Aorta (tissue), 5 donors: ENCODE data around the gene LTO1. TPM values are rescaled to one million over a fixed set of nuclear protein-coding genes. Genes with fewer than 3 reads are reported as not detected.
A peak's percentile ranks its signal among the peaks of the same experiment; 100 is the strongest.

Experiments
- ATAC-seq: fragments of 200-7000 bp; cut with Tn5 transposase; one replicate; pipeline ENCODE4 v1.9.1; 2022; ENCODE audit warnings: moderate library complexity; ENCODE audit not compliant: low FRiP score
- DNase-seq, 2 donors: peaks; one replicate each; pipeline ENCODE4 v3.0.0-alpha.2; 2020
- H3K27ac ChIP-seq, 2 donors: one replicate each; pipeline ENCODE4 v1.5.1; 2013; ENCODE audit warnings: low read length in 2 of 2, mild to moderate bottlenecking in 2 of 2, moderate library complexity in 2 of 2, control low read depth in 1 of 2, inconsistent platforms in 1 of 2, low read depth in 1 of 2
- H3K27me3 ChIP-seq, 2 donors: one replicate each; pipeline ENCODE4 v1.6.1; 2013; ENCODE audit warnings: control low read depth in 1 of 2, low read length in 1 of 2, mild to moderate bottlenecking in 1 of 2, moderate library complexity in 1 of 2; ENCODE audit not compliant: insufficient read depth in 2 of 2, control insufficient read depth in 1 of 2
- H3K36me3 ChIP-seq, 2 donors: one replicate each; pipeline ENCODE4 v1.6.1; 2013; ENCODE audit warnings: control low read depth in 1 of 2, low read length in 1 of 2, mild to moderate bottlenecking in 1 of 2; ENCODE audit not compliant: insufficient read depth in 2 of 2, control insufficient read depth in 1 of 2
- H3K4me1 ChIP-seq, 2 donors: one replicate each; pipeline ENCODE4 v1.6.1; 2013; ENCODE audit warnings: low read length in 2 of 2, control low read depth in 1 of 2, mild to moderate bottlenecking in 1 of 2, moderate library complexity in 1 of 2; ENCODE audit not compliant: insufficient read depth in 2 of 2, control insufficient read depth in 1 of 2
- H3K4me3 ChIP-seq, 2 donors: one replicate each; pipeline ENCODE4 v1.5.1; 2013; ENCODE audit warnings: low read length in 2 of 2, control low read depth in 1 of 2, mild to moderate bottlenecking in 1 of 2
- H3K9me3 ChIP-seq: one replicate; pipeline ENCODE4 v1.6.1; 2013; ENCODE audit warnings: mild to moderate bottlenecking, low read length; ENCODE audit not compliant: control insufficient read depth
- WGBS, 2 donors: extraction: QIAGEN DNeasy Blood & Tissue Kit; methylation state at CpG; one replicate each; pipeline ENCODE4 v1.1.7; 2013; 5-methylcytosine and 5-hydroxymethylcytosine counted together
- intact Hi-C, 2 donors: fragments of 100-400 bp; cut with DNase I; formaldehyde crosslinking; loops; one replicate each; pipeline versions ENCODE4 v1.14.2 to v1.15.0; 2022
- polyA plus RNA-seq, 2 donors: library from polyadenylated mRNA; stranded (reverse); fragments of 200-250 nt; gene quantifications; one replicate each; pipeline ENCODE4 v1.2.3, GENCODE V29; 2013
- total RNA-seq, 2 donors: library from RNA; stranded (reverse); fragmentation: NEBNext Ultra II Directional; extraction: Animal tissue kit (Norgen Biotek cat#: 25700); gene quantifications; one replicate each; pipeline ENCODE4 v1.2.1, GENCODE V29; 2021
- donor health status: healthy with polysubstance abuse.
- donor health status: Bipolar disorder and iron deficiency.
- donor health status: DM: no; HTN: no; CAD: no.
- donor health status: DM: no; HTN: no; CAD: no.
- donor health status: DM: yes; HTN: yes; CAD: no.

LTO1 gene
- total and polyA plus RNA-seq, 4 donors, result 4.6 to 34.5 (median 26.6) TPM

GRCh38 chr11:69674267-69674885 lies 777 bp downstream of the LTO1 start:
- DNase-seq (peak in 1 of 2 donors; percentile 81), ATAC-seq (peak; percentile 3)
- Histone ChIP-seq H3K27me3 (no peaks in the 10 kb centered on the region), H3K27ac (peak overlapping the region in 1 of 2 donors; percentile 11), H3K36me3 (peaks cover 0 to 2% of the 10 kb centered on the region in 2 donors), H3K4me3 (peak overlapping the region; percentile 52 to 92), H3K9me3 (no peaks in the 10 kb centered on the region), H3K4me1 (no peaks in the 10 kb centered on the region)
- intact Hi-C loops, result no loop called here
- WGBS, 2 donors, result 16 to 17% methylated on average over 18 of the region's 18 CpGs

- no peaks in the 10 kb centered on the region for H3K4me1 ChIP-seq
- WGBS, 2 donors, result 89 to 90% methylated on average over 10 of the region's 10 CpGs
- peaks cover 0 to 6% of the 10 kb centered on the region in 2 donors for H3K36me3 ChIP-seq
- DNase-seq (peak in 1 of 2 donors; percentile 54), ATAC-seq (no peak)
- no peak overlapping the region for H3K27ac ChIP-seq
- H3K27me3 ChIP-seq, result no peaks in the 10 kb centered on the region
- intact Hi-C loops, result loop anchor here in 1 of 2 donors (2.0 kb wide), 1 partner anchor 571 kb away; no protein-coding TSS in a partner anchor
- no peak overlapping the region for H3K4me3 ChIP-seq
- no peaks in the 10 kb centered on the region for H3K9me3 ChIP-seq
These were observed 3.3 kb downstream of the LTO1 start for GRCh38 chr11:69671734-69672465.

- intact Hi-C loops, result loop anchor here in 1 of 2 donors (2.0 kb wide), 1 partner anchor 570 kb away; no protein-coding TSS in a partner anchor
- Histone ChIP-seq H3K4me1 (no peaks in the 10 kb centered on the region), H3K9me3 (no peaks in the 10 kb centered on the region), H3K4me3 (no peak overlapping the region), H3K27me3 (no peaks in the 10 kb centered on the region), H3K36me3 (peaks cover 0 to 10% of the 10 kb centered on the region in 2 donors), H3K27ac (no peak overlapping the region)
- peak; percentile 87 to 96 for DNase-seq
- peak; percentile 86 for ATAC-seq
- WGBS, 2 donors, result 21 to 25% methylated on average over 17 to 18 of the region's 18 CpGs
These were observed 4.9 kb downstream of the LTO1 start for GRCh38 chr11:69670158-69670845.

- Histone ChIP-seq H3K9me3 (no peaks in the 10 kb centered on the region), H3K4me1 (no peaks in the 10 kb centered on the region), H3K4me3 (no peak overlapping the region), H3K27me3 (no peaks in the 10 kb centered on the region), H3K36me3 (peaks cover 0 to 10% of the 10 kb centered on the region in 2 donors), H3K27ac (no peak overlapping the region)
- peak in 1 of 2 donors; percentile 68 for DNase-seq
- no peak for ATAC-seq
- intact Hi-C loops, result loop anchor here in 1 of 2 donors (2.0 kb wide), 1 partner anchor 569 kb away; no protein-coding TSS in a partner anchor
- 88 to 92% methylated on average over 19 of the region's 19 CpGs for WGBS, 2 donors
These were observed 5.7 kb downstream of the LTO1 start for GRCh38 chr11:69669486-69669885.

GRCh38 chr11:69667619-69668604 lies 7.2 kb downstream of the LTO1 start:
- 88 to 89% methylated on average over 26 of the region's 26 CpGs for WGBS, 2 donors
- Histone ChIP-seq H3K36me3 (peaks cover under 1 to 10% of the 10 kb centered on the region in 2 donors), H3K4me3 (no peak overlapping the region), H3K4me1 (no peaks in the 10 kb centered on the region), H3K9me3 (no peaks in the 10 kb centered on the region), H3K27ac (no peak overlapping the region), H3K27me3 (no peaks in the 10 kb centered on the region)
- no peak for ATAC-seq
- no peak for DNase-seq
- intact Hi-C loops, result loop anchor here in 1 of 2 donors (2.0 kb wide), 1 partner anchor 567 kb away; no protein-coding TSS in a partner anchor

GRCh38 chr11:69666752-69667536 lies 8.2 kb downstream of the LTO1 start:
- no peaks in the 10 kb centered on the region for H3K4me1 ChIP-seq
- intact Hi-C loops, result no loop called here
- no peaks in the 10 kb centered on the region for H3K9me3 ChIP-seq
- ATAC-seq, result no peak
- H3K4me3 ChIP-seq, result no peak overlapping the region
- 88 to 91% methylated on average over 33 of the region's 33 CpGs for WGBS, 2 donors
- peaks cover 2 to 9% of the 10 kb centered on the region in 2 donors for H3K36me3 ChIP-seq
- H3K27ac ChIP-seq, result no peak overlapping the region
- H3K27me3 ChIP-seq, result no peaks in the 10 kb centered on the region
- DNase-seq, result peak in 1 of 2 donors; percentile 70

GRCh38 chr11:69666261-69666660 lies 8.9 kb downstream of the LTO1 start:
- no peaks in the 10 kb centered on the region for H3K27me3 ChIP-seq
- no peaks in the 10 kb centered on the region for H3K9me3 ChIP-seq
- no peaks in the 10 kb centered on the region for H3K4me1 ChIP-seq
- DNase-seq (no peak), ATAC-seq (no peak)
- intact Hi-C loops, result no loop called here
- H3K36me3 ChIP-seq, result peaks cover 2 to 8% of the 10 kb centered on the region in 2 donors
- WGBS, 2 donors, result 91 to 94% methylated on average over 14 of the region's 14 CpGs
- no peak overlapping the region for H3K27ac ChIP-seq
- H3K4me3 ChIP-seq, result no peak overlapping the region
